Heart right ventricle (tissue), 16 donors: ENCODE results near the gene DCAF15. TPM values are rescaled to one million over a fixed set of nuclear protein-coding genes. Genes with fewer than 3 reads are reported as not detected.

Experiments
- ATAC-seq, 8 donors: fragments of 200-7000 bp; cut with Tn5 transposase; one replicate each; pipeline ENCODE4 v1.9.1; 2020; ENCODE audit warnings: mild to moderate bottlenecking in 8 of 8, moderate library complexity in 8 of 8, moderate number of reproducible peaks in 1 of 8
- DNase-seq, 2 donors: peaks; one replicate each; pipeline ENCODE4 v3.0.0-alpha.2; 2020
- H3K27ac ChIP-seq, 10 donors: fragments of 200-600 bp; sonication (generic) in 2 of 10; one replicate each; pipeline versions ENCODE4 v1.5.0 to v1.8.0; 2020 to 2022; ENCODE audit warnings: mild to moderate bottlenecking in 3 of 10
- H3K27me3 ChIP-seq, 7 donors: fragments of 200-600 bp; one replicate each; pipeline ENCODE4 v1.8.0; 2021 to 2022; ENCODE audit warnings: mild to moderate bottlenecking in 2 of 7
- H3K36me3 ChIP-seq, 9 donors: fragments of 200-600 bp; sonication (generic) in 1 of 9; one replicate each; pipeline versions ENCODE4 v1.5.0 to v1.8.0; 2020 to 2022; ENCODE audit warnings: mild to moderate bottlenecking in 2 of 9
- H3K4me1 ChIP-seq, 9 donors: fragments of 200-600 bp; sonication (generic) in 1 of 9; one replicate each; pipeline versions ENCODE4 v1.5.0 to v1.8.0; 2020 to 2022; ENCODE audit warnings: mild to moderate bottlenecking in 4 of 9
- H3K4me3 ChIP-seq, 10 donors: fragments of 200-600 bp; sonication (generic) in 2 of 10; one replicate each; pipeline versions ENCODE4 v1.5.0 to v1.8.0; 2020 to 2022; ENCODE audit warnings: mild to moderate bottlenecking in 7 of 10, moderate library complexity in 2 of 10
- H3K9me3 ChIP-seq, 11 donors: fragments of 200-600 bp in 10 of 11; sonication (generic) in 2 of 11; one replicate each; pipeline versions ENCODE4 v1.5.0 to v1.8.0; 2013 to 2022; ENCODE audit warnings: mild to moderate bottlenecking in 2 of 11, control low read depth in 1 of 11, moderate library complexity in 1 of 11
- CTCF ChIP-seq, 9 donors: fragments of 200-600 bp; sonication (generic) in 2 of 9; IDR thresholded peaks; one replicate each; pipeline versions ENCODE4 v1.5.0 to v1.8.0; 2021 to 2022; ENCODE audit warnings: antibody characterized with exemption in 9 of 9, mild to moderate bottlenecking in 5 of 9, moderate library complexity in 1 of 9
- WGBS, 2 donors: extraction: QIAGEN DNeasy Blood & Tissue Kit; methylation state at CpG; one replicate each; pipeline ENCODE4 v1.1.7; 2013; ENCODE audit warnings: inconsistent platforms in 1 of 2; 5-methylcytosine and 5-hydroxymethylcytosine counted together
- intact Hi-C, 10 donors: fragments of 100-400 bp; cut with DNase I; formaldehyde crosslinking; loops; one replicate each; pipeline versions ENCODE4 v1.11.1 to v1.14.2; 2022
- polyA plus RNA-seq, 2 donors: library from polyadenylated mRNA; stranded (reverse); fragments of 200-250 nt; gene quantifications; one replicate each; pipeline ENCODE4 v1.2.3, GENCODE V29; 2013
- total RNA-seq, 10 donors: library from RNA; stranded (reverse); fragmentation: NEBNext Ultra II Directional in 3 of 10; extraction: Animal tissue kit (Norgen Biotek cat#: 25700) in 3 of 10; gene quantifications; one replicate each; pipeline versions ENCODE4 v1.2.1 to v1.2.4, GENCODE V29; 2021 to 2023
- donor health status: Arrhythmogenic right ventricular cardiomyopathy.
- donor health status: ischemic (EF 13 %, LVEDD 7.1; RV severe dilation, severe dysfunction).
- donor health status: healthy with polysubstance abuse.
- donor health status: DM: no; HTN: yes; CAD: no.
- donor health status: DM: no; HTN: no; CAD: no.
- donor health status: ischemic (EF 25% LVEDD 6.9; RV normal size, moderate dysfunction).
- donor health status: ischemic (EF 25% LVEDD 5.7; RV mildly dilated, moderate dysfunction).
- donor health status: healthy.
- donor health status: DM: yes; HTN: yes; CAD: no.
- donor health status: Ischemic cardiomyopathy.
- donor health status: ischemic (EF 35%, LVEDD 5.7; RV mildly dilated, moderate dysfunction).
- donor health status: nonischemic (EF 11% LVEDD 7.7; RV severe dilation, severe dysfunction).
- donor health status: DM: yes; HTN: yes; CAD: no.
- donor health status: PGD.
- donor health status: ischemic (EF 29% LVEDD 5.4; RV normal size, mild dysfunction).
- donor health status: nonischemic (EF 23%, LVEDD 6.1; RV moderate dilation, normal function).

DCAF15 gene
- total and polyA plus RNA-seq, 12 donors: 15.5 to 50.0 (median 18.4) TPM

GRCh38 chr19:13942023-13942684 lies 10.2 kb upstream of the DCAF15 start:
- H3K9me3 ChIP-seq: no peaks in the 10 kb centered on the region
- H3K27ac ChIP-seq: no peak overlapping the region
- TF ChIP-seq CTCF (IDR thresholded peaks at IDR 0.05): no peak
- 81 to 94% methylated on average over 1 of the region's 1 CpG for WGBS, 2 donors
- DNase-seq: no peak
- no peak for ATAC-seq
- H3K4me1 ChIP-seq: peaks cover 0 to 5% (median 0%) of the 10 kb centered on the region in 9 donors
- intact Hi-C loops: no loop called here
- H3K4me3 ChIP-seq: no peak overlapping the region
- no peaks in the 10 kb centered on the region for H3K36me3 ChIP-seq
- peaks cover 0 to 13% (median 5%) of the 10 kb centered on the region in 7 donors for H3K27me3 ChIP-seq

- H3K4me3 ChIP-seq: no peak overlapping the region
- TF ChIP-seq CTCF (IDR thresholded peaks at IDR 0.05): no peak
- H3K27ac ChIP-seq: no peak overlapping the region
- H3K36me3 ChIP-seq: no peaks in the 10 kb centered on the region
- WGBS, 2 donors: 94% methylated on average over 4 of the region's 4 CpGs
- ATAC-seq: no peak
- no peak for DNase-seq
- no peaks in the 10 kb centered on the region for H3K27me3 ChIP-seq
- peaks cover 0 to under 1% (median 0%) of the 10 kb centered on the region in 9 donors for H3K4me1 ChIP-seq
- intact Hi-C loops: no loop called here
- no peaks in the 10 kb centered on the region for H3K9me3 ChIP-seq
Measured at GRCh38 chr19:13946414-13946813, 5.9 kb upstream of the DCAF15 start.

- 91 to 93% methylated on average over 2 of the region's 2 CpGs for WGBS, 2 donors
- H3K27ac ChIP-seq: no peak overlapping the region
- intact Hi-C loops: loop anchor here in 5 of 10 donors (5.0 to 10.0 kb wide), 7 partner anchors 49 to 121 kb away; partner anchors contain the start of genes RFX1 (in 2 of the 5), IL27RA (in 1 of the 5) and MISP3 (in 1 of the 5)
Measured at GRCh38 chr19:13951043-13951442, 1.3 kb upstream of the DCAF15 start.

GRCh38 chr19:13951799-13952153 lies 533 bp upstream of the DCAF15 start:
- intact Hi-C loops: loop anchor here in 5 of 10 donors (1.0 to 10.0 kb wide), 10 partner anchors 46 to 121 kb away; partner anchors contain the start of genes RFX1 (in 3 of the 5), IL27RA (in 1 of the 5) and MISP3 (in 1 of the 5)
- peaks cover 8 to 24% (median 15%) of the 10 kb centered on the region in 9 donors for H3K4me1 ChIP-seq
- 12% methylated on average over 20 of the region's 20 CpGs for WGBS, 2 donors
- H3K36me3 ChIP-seq: peaks cover 0 to 28% (median 15%) of the 10 kb centered on the region in 9 donors
- ATAC-seq (no peak), DNase-seq (no peak)
- H3K27ac ChIP-seq: peak overlapping the region in 1 of 10 donors; percentile 89
- no peaks in the 10 kb centered on the region for H3K27me3 ChIP-seq
- H3K4me3 ChIP-seq: peak overlapping the region in 9 of 10 donors; percentile 60 to 84 (median 77)
- no peaks in the 10 kb centered on the region for H3K9me3 ChIP-seq
- TF ChIP-seq CTCF (IDR thresholded peaks at IDR 0.05): no peak

More at GRCh38 chr19:13951043-13951442, 1.3 kb upstream of the DCAF15 start:
- ATAC-seq (no peak), DNase-seq (no peak)
- no peaks in the 10 kb centered on the region for H3K9me3 ChIP-seq
- H3K4me3 ChIP-seq: no peak overlapping the region
- H3K4me1 ChIP-seq: peaks cover 8 to 21% (median 15%) of the 10 kb centered on the region in 9 donors
- no peaks in the 10 kb centered on the region for H3K27me3 ChIP-seq
- peaks cover 0 to 21% (median 8%) of the 10 kb centered on the region in 9 donors for H3K36me3 ChIP-seq
- TF ChIP-seq CTCF (IDR thresholded peaks at IDR 0.05): no peak
